Gastrocnemius medialis (tissue), 4 donors: ENCODE data around the gene FAM227B. TPM values are rescaled to one million over a fixed set of nuclear protein-coding genes. Genes with fewer than 3 reads are reported as not detected.

Experiments
- ATAC-seq, 2 donors: fragments of 150-250 bp; one replicate each; pipeline ENCODE4 v1.9.1; 2016
- DNase-seq, 2 donors: peaks; one replicate each; pipeline ENCODE4 v3.0.0-alpha.2; 2019
- H3K27ac ChIP-seq, 4 donors: fragments of 200-600 bp; sonication (generic); 1 replicate in 1 of 4; 2 replicates in 3 of 4; pipeline ENCODE4 v1.5.1; 2016 to 2018; ENCODE audit warnings: mild to moderate bottlenecking in 2 of 4, moderate library complexity in 1 of 4
- H3K27me3 ChIP-seq, 3 donors: fragments of 200-600 bp; sonication (generic) in 2 of 3; 1 replicate in 1 of 3; 2 replicates in 2 of 3; pipeline versions ENCODE4 v1.5.1 to v1.6.0; 2016 to 2019; ENCODE audit warnings: mild to moderate bottlenecking in 1 of 3, moderate library complexity in 1 of 3
- H3K36me3 ChIP-seq, 2 donors: fragments of 200-600 bp; sonication (generic) in 1 of 2; one replicate each; pipeline ENCODE4 v1.5.1; 2017 to 2018
- H3K4me1 ChIP-seq, 2 donors: fragments of 200-600 bp; sonication (generic) in 1 of 2; one replicate each; pipeline ENCODE4 v1.5.1; 2016 to 2017; ENCODE audit warnings: mild to moderate bottlenecking in 2 of 2
- H3K4me3 ChIP-seq, 4 donors: fragments of 200-600 bp; sonication (generic) in 3 of 4; 1 replicate in 1 of 4; 2 replicates in 3 of 4; pipeline ENCODE4 v1.5.1; 2016 to 2019; ENCODE audit warnings: mild to moderate bottlenecking in 2 of 4
- H3K9me3 ChIP-seq, 3 donors: fragments of 200-600 bp; sonication (generic) in 2 of 3; 1 replicate in 1 of 3; 2 replicates in 2 of 3; pipeline ENCODE4 v1.5.1; 2016 to 2019
- CTCF ChIP-seq, 5 experiments: fragments of 450-650 bp in 3 of 5; fragments of 200-600 bp in 2 of 5; sonication (generic) in 2 of 5; IDR thresholded peaks in 4 of 5; conservative IDR thresholded peaks in 1 of 5; 1 replicate in 4 of 5; 2 replicates in 1 of 5; pipeline ENCODE4 v1.5.1; 2016 to 2019; ENCODE audit warnings: antibody characterized with exemption in 5 of 5, mild to moderate bottlenecking in 3 of 5, moderate library complexity in 3 of 5
- POLR2A ChIP-seq, 2 donors: fragments of 450-650 bp; IDR thresholded peaks; one replicate each; pipeline ENCODE4 v1.6.1; 2017; ENCODE audit warnings: antibody characterized with exemption in 2 of 2, mild to moderate bottlenecking in 2 of 2, moderate library complexity in 2 of 2
- in situ Hi-C, 4 donors: fragments of 200-750 bp; cut with MboI; loops; one replicate each; pipeline versions ENCODE4 v1.15.0 to v1.8.0; 2017; ENCODE audit warnings: low sequenced_read_pairs in 4 of 4
- intact Hi-C: fragments of 100-400 bp; cut with DNase I; formaldehyde crosslinking; loops from one replicate; pipeline ENCODE4 v1.15.1; 2023; ENCODE audit warnings: low total_unique reads
- total RNA-seq, 4 donors: library from RNA; depleted of rRNA; stranded (reverse); fragments of >200 nt; gene quantifications; one replicate each; pipeline versions ENCODE4 v1.1.0 to v1.2.3, GENCODE V29; 2016

FAM227B gene
- total RNA-seq, 4 donors from 2014 or later: 7.5 to 15.4 (median 11.7) TPM

- intact Hi-C loops: no loop called here
- no peak for DNase-seq
- Histone ChIP-seq H3K9me3 (no peaks in the 10 kb centered on the region), H3K36me3 (no peaks in the 10 kb centered on the region), H3K27me3 (no peaks in the 10 kb centered on the region), H3K4me3 (no peak overlapping the region), H3K27ac (no peak overlapping the region), H3K4me1 (no peaks in the 10 kb centered on the region)
- no peak for ATAC-seq
- no peak for TF ChIP-seq POLR2A (IDR thresholded peaks at IDR 0.05)
- no peak for TF ChIP-seq CTCF (IDR thresholded peaks at IDR 0.05 in 4 of 5, conservative IDR thresholded peaks at IDR 0.05 in 1 of 5)
- in situ Hi-C loops: no loop called here
Observed at GRCh38 chr15:49656734-49657133, 36.1 kb upstream of the FAM227B start.

DNA sequence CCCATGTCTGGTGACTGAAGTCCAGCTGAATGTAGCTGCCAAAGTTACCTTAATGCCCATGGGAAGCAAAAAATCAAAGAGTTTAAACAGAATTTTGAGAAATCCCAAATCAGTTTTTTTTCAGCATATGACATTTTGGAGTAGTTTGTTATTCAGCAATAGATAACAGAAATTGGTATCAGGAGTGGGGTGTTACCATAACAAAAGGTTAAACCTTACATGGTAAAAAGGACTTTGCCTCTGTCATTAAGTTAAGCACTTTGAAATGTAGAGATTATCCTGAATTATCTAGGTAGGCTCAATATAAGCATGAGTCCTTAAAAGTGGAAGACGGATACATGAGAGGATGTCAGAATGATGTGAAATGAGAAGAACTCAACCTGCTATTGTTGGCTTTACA, 32.3 kb upstream of the FAM227B start:
- in situ Hi-C loops (no loop called here), intact Hi-C loops (no loop called here)
- Histone ChIP-seq H3K36me3 (no peaks in the 10 kb centered on the region), H3K9me3 (no peaks in the 10 kb centered on the region), H3K4me3 (no peak overlapping the region), H3K27me3 (no peaks in the 10 kb centered on the region), H3K27ac (no peak overlapping the region), H3K4me1 (no peaks in the 10 kb centered on the region)
- ATAC-seq (no peak), DNase-seq (no peak)
- TF ChIP-seq CTCF (IDR thresholded peaks at IDR 0.05 in 4 of 5, conservative IDR thresholded peaks at IDR 0.05 in 1 of 5) (no peak), POLR2A (IDR thresholded peaks at IDR 0.05) (no peak)

DNA sequence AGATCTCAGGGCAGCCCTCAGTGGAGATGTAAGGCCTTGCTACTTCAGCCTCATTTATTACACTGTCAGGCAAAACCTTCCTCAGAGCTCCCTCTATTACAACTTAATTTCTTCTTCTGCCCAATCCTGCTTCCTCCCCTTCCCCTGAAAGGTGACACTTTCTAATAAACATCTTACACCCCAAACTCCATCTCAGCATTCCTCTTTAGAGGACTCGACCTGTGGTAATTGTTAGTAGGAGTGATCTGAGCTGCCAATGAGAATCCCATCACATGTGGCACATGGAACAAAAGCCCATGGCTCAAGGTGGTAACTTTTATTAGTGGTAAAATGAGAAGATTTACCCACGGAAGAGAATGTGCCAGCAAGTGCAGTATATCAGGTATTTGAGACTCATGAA, 30.1 kb upstream of the FAM227B start:
- H3K27me3 ChIP-seq: no peaks in the 10 kb centered on the region
- H3K36me3 ChIP-seq: peaks cover 0 to 7% of the 10 kb centered on the region in 2 donors
- H3K4me1 ChIP-seq: peaks cover 0 to 4% of the 10 kb centered on the region in 2 donors
- TF ChIP-seq CTCF (IDR thresholded peaks at IDR 0.05 in 4 of 5, conservative IDR thresholded peaks at IDR 0.05 in 1 of 5) (no peak), POLR2A (IDR thresholded peaks at IDR 0.05) (no peak)
- H3K4me3 ChIP-seq: no peak overlapping the region
- intact Hi-C loops: no loop called here
- H3K9me3 ChIP-seq: no peaks in the 10 kb centered on the region
- ATAC-seq: no peak
- no peak for DNase-seq
- H3K27ac ChIP-seq: no peak overlapping the region
- in situ Hi-C loops: no loop called here

DNA sequence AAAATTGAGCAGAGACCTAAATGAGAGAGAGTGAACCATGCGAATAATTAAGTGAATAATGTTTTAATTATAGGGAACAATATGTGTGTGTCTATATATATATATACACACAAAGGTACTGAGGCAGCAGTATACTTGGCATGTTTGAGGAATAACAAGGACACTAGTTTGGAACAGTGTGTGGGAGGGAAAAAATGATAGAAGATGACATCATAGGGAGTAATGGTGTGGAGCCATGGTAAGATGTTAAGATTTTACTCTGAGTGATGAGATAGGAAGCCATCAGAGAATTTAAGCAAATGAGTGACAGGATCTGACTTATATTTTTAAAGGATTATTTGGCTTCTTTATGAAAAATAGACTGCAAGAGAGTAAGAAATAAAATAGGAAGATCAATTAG, 29.4 kb upstream of the FAM227B start:
- H3K4me3 ChIP-seq: no peak overlapping the region
- in situ Hi-C loops: no loop called here
- TF ChIP-seq CTCF (IDR thresholded peaks at IDR 0.05 in 4 of 5, conservative IDR thresholded peaks at IDR 0.05 in 1 of 5) (no peak), POLR2A (IDR thresholded peaks at IDR 0.05) (no peak)
- no peaks in the 10 kb centered on the region for H3K9me3 ChIP-seq
- no peak overlapping the region for H3K27ac ChIP-seq
- intact Hi-C loops: no loop called here
- peaks cover 0 to 7% of the 10 kb centered on the region in 2 donors for H3K36me3 ChIP-seq
- H3K4me1 ChIP-seq: peaks cover 5 to 8% of the 10 kb centered on the region in 2 donors
- no peaks in the 10 kb centered on the region for H3K27me3 ChIP-seq
- DNase-seq (no peak), ATAC-seq (no peak)

GRCh38 chr15:49646891-49647290, 26.3 kb upstream of the FAM227B start:
- DNase-seq (no peak), ATAC-seq (no peak)
- H3K36me3 ChIP-seq: peaks cover 0 to 7% of the 10 kb centered on the region in 2 donors
- H3K27me3 ChIP-seq: no peaks in the 10 kb centered on the region
- no peaks in the 10 kb centered on the region for H3K9me3 ChIP-seq
- H3K27ac ChIP-seq: no peak overlapping the region
- intact Hi-C loops: no loop called here
- in situ Hi-C loops: no loop called here
- peaks cover 8 to 12% of the 10 kb centered on the region in 2 donors for H3K4me1 ChIP-seq
- H3K4me3 ChIP-seq: no peak overlapping the region
- TF ChIP-seq CTCF (IDR thresholded peaks at IDR 0.05 in 4 of 5, conservative IDR thresholded peaks at IDR 0.05 in 1 of 5) (no peak), POLR2A (IDR thresholded peaks at IDR 0.05) (no peak)
